Nephron progenitor cell (in vitro differentiated cells): ENCODE results near the gene MYLIP.

Source experiments
- DNase-seq: peaks from one replicate; pipeline ENCODE4 v3.0.0; 2021
- H3K27ac Mint-ChIP-seq: 2 replicates; pipeline ENCODE4 v1.8.0; 2021; ENCODE audit warnings: mild to moderate bottlenecking, moderate library complexity, mixed read lengths
- H3K27me3 Mint-ChIP-seq: 2 replicates; pipeline ENCODE4 v1.8.0; 2021; ENCODE audit warnings: mild to moderate bottlenecking, low read depth, mixed read lengths; ENCODE audit not compliant: poor library complexity
- H3K36me3 Mint-ChIP-seq: 2 replicates; pipeline ENCODE4 v1.8.0; 2021; ENCODE audit warnings: low read depth, mixed read lengths
- H3K4me1 Mint-ChIP-seq: 2 replicates; pipeline ENCODE4 v1.8.0; 2021; ENCODE audit warnings: mixed read lengths
- H3K4me3 Mint-ChIP-seq: 2 replicates; pipeline ENCODE4 v1.8.0; 2021; ENCODE audit warnings: mild to moderate bottlenecking, moderate library complexity, mixed read lengths
- H3K9me3 Mint-ChIP-seq: 2 replicates; pipeline ENCODE4 v1.8.0; 2021; ENCODE audit warnings: mild to moderate bottlenecking, moderate library complexity, mixed read lengths
- TF ChIP-seq, protein P1 (sequence below): fragments of 200-600 bp; sonication (generic); IDR thresholded peaks from 2 replicates; pipeline ENCODE4 v1.5.0; 2021; ENCODE audit warnings: antibody characterized with exemption

Gene MYLIP

DNA sequence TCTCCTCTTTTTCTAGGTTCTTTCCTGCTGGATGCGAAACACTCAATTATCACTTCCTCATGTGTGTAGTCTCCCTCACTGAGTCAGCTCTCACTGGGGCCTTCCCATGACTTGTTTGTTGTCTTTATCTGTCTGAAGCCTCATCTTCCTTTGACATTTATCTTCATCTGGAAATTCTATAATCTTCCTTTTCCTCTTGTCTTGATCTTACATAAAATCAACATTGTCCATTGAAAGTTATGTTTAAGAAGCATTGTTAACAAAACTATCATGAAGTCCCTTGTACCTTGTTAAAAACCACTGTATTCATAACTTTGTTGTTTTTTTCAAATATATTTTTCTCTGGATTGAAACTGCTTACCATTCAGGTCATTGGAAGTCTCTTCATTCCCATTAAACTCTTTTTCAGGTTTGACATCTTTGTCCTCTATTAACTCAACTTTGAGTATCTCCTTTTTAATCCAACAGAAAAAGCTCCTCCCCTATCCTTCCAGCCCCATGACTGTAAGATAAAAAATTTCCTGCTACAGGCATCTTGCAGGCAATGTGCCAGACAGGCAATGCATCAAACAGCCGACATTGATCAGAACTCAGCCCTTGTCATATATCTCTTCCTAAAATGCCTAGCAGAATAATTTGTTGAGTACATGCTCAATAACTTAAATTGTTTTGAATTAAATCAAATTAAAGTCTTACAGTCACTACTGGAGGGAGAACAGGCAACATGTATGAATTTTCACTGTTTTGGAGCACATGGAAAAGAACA lies 34.8 kb downstream of the MYLIP start:
- H3K27ac Mint-ChIP-seq, result peak overlapping the region; percentile 9
- TF ChIP-seq, protein P1, sequence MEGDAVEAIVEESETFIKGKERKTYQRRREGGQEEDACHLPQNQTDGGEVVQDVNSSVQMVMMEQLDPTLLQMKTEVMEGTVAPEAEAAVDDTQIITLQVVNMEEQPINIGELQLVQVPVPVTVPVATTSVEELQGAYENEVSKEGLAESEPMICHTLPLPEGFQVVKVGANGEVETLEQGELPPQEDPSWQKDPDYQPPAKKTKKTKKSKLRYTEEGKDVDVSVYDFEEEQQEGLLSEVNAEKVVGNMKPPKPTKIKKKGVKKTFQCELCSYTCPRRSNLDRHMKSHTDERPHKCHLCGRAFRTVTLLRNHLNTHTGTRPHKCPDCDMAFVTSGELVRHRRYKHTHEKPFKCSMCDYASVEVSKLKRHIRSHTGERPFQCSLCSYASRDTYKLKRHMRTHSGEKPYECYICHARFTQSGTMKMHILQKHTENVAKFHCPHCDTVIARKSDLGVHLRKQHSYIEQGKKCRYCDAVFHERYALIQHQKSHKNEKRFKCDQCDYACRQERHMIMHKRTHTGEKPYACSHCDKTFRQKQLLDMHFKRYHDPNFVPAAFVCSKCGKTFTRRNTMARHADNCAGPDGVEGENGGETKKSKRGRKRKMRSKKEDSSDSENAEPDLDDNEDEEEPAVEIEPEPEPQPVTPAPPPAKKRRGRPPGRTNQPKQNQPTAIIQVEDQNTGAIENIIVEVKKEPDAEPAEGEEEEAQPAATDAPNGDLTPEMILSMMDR, result no peak
- peaks cover 3% of the 10 kb centered on the region for H3K27me3 Mint-ChIP-seq
- H3K36me3 Mint-ChIP-seq, result no peaks in the 10 kb centered on the region
- peaks cover 37% of the 10 kb centered on the region for H3K4me1 Mint-ChIP-seq
- no peak overlapping the region for H3K4me3 Mint-ChIP-seq
- DNase-seq, result no peak
- H3K9me3 Mint-ChIP-seq, result no peaks in the 10 kb centered on the region

DNA sequence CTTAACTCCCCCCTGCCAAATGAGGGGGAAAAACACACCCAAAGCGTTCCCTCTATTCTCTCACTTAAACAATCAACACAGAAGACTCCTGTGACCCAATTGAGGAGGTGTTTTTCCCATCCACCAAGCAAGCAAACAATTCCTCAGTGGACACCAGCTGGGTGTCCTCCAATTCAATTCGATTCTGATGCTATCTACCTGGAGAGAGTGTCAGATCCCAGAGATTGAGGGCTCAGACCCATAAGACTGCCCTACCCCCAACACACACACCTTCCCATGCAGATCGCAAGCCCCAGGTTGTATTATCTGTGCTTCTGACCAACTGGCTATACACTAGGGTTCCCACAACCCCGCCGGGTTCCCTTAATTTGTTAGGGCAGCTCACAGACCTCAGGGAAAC lies 36.8 kb downstream of the MYLIP start:
- Mint-ChIP-seq H3K27ac (no peak overlapping the region), H3K27me3 (peaks cover 3% of the 10 kb centered on the region), H3K4me3 (no peak overlapping the region), H3K4me1 (peaks cover 42% of the 10 kb centered on the region), H3K36me3 (no peaks in the 10 kb centered on the region), H3K9me3 (no peaks in the 10 kb centered on the region)
- no peak for DNase-seq
- TF ChIP-seq, protein P1, result no peak

DNA sequence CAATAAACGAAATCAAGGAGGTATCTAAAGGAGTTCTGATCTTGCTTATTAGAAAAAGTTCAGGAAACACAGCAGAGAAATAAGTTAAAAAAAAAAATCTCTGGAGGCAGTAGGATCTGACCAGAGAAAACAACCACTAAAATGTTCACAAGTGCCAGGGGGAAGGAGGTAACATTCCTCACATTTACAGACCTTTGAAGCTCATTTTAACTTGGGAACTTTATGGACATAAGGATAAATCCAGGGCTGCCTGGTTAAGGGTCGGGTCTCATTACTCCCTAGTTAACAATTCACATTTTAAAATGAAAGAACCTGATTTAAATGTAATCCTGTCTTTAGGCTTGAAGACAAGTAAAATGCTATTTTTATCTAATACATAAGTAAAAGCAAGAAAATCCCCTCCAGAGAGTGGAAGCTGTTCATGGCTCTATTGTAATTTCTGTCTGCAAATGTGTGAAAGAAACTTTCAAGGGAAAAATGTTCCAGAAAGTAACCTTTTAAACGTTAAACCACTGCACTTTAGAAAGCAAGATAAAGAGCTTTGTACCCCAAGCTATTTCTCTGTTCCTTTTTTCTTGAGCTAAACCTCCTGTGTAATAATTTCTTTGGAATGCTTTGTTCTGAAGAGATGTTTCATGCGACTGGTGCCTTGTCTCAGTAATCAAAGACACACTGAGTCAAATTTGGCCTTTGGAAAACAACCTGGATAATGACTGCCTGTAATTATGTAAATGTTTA lies 38.2 kb downstream of the MYLIP start:
- TF ChIP-seq, protein P1, result no peak
- no peak overlapping the region for H3K27ac Mint-ChIP-seq

DNA sequence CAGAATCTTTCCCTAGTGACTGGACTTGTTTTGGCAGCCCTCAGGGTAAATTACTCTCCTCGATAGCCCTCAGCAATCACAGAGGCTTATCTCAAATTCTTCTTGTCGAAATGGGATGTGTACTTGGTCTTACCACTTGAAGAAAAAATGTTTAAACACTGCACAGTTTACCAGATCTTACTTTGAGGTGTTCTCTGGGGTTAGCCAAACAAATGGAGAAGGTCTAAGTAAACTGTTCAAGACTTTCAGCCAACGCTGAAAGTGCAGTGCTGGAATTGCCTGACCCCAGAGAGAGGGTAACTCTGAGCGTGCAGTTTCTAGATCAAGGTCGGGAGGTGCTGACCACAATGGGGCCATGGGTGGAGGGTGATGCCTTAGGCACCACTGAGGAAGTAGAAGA lies 39.2 kb downstream of the MYLIP start:
- TF ChIP-seq, protein P1, result no peak
- Mint-ChIP-seq H3K27ac (peak overlapping the region; percentile 47), H3K27me3 (peaks cover 3% of the 10 kb centered on the region), H3K4me1 (peaks cover 53% of the 10 kb centered on the region), H3K36me3 (no peaks in the 10 kb centered on the region), H3K4me3 (no peak overlapping the region), H3K9me3 (no peaks in the 10 kb centered on the region)
- no peak for DNase-seq

More for the DNA sequence above, 38.2 kb downstream of the MYLIP start:
- no peaks in the 10 kb centered on the region for H3K9me3 Mint-ChIP-seq
- H3K4me3 Mint-ChIP-seq, result no peak overlapping the region
- H3K27me3 Mint-ChIP-seq, result peaks cover 3% of the 10 kb centered on the region
- DNase-seq, result no peak
- H3K36me3 Mint-ChIP-seq, result no peaks in the 10 kb centered on the region
- H3K4me1 Mint-ChIP-seq, result peaks cover 48% of the 10 kb centered on the region

DNA sequence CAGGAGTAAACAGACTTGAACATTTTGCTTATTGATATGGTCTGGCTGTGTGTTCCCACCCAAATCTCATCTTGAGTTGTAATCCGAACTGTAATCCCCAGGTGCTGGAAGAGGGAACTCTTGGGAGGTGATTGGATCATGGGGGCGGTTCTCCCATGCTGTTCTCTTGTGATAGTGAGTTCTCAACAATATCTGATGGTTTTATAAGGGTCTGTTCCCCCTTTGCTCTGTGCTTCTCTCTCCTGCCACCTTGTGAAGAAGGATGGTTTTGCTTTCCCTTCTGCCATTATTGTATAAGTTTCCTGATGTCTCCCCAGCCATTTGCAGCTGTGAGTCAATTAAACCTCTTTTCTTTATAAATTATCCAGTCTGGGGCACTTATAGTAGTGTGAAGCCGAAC lies 40.0 kb downstream of the MYLIP start:
- H3K4me1 Mint-ChIP-seq, result peaks cover 61% of the 10 kb centered on the region
- peak overlapping the region; percentile 17 for H3K27ac Mint-ChIP-seq
- H3K9me3 Mint-ChIP-seq, result no peaks in the 10 kb centered on the region
- no peaks in the 10 kb centered on the region for H3K36me3 Mint-ChIP-seq
- TF ChIP-seq, protein P1, result peak; percentile 46
- H3K27me3 Mint-ChIP-seq, result peaks cover 3% of the 10 kb centered on the region
- no peak overlapping the region for H3K4me3 Mint-ChIP-seq
- no peak for DNase-seq
